Activated CD4-positive, alpha-beta T cell treated with anti-CD3 and anti-CD28 coated beads, Interleukin-2, amount 50 U/mL, for 24 hours (primary cell): ENCODE data around the gene SLC17A7.

Experiments
- DNase-seq, 2 donors: peaks; one replicate each; pipeline ENCODE4 v3.0.0-alpha.2; 2020; ENCODE audit warnings: low read depth in 1 of 2, low spot score in 1 of 2

Gene SLC17A7

DNA sequence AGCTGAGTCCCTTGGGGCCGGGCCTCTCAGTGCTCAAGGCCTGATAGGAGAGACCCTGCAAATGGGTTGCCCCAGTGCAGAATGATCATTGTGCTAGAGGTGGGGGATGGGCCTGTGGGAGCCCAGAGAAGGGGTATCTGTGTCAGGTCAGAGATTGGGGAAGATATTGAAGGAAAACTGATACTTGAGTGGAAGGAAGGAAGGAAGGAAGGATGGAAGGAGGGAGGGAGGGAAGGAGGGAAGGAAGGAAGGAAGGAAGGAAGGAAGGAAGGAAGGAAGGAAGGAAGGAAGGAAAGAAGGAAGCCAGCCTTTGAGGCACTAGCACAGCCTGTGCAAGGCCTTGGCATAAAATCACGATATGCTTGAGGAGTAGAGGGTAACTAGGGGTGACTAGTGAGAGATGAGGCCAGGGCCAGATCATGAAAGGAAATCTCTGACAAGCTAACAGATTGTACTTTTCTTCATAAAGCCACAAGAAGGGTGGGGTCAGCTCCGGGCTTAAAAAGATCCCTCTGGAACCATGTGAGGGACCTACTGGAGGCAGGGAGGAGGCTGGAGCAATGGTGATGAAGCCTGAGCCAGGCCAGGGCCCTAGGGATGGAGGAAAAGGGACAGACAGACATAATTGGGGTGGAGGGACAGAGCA lies 29.5 kb downstream of the SLC17A7 start:
- DNase-seq: no peak

DNA sequence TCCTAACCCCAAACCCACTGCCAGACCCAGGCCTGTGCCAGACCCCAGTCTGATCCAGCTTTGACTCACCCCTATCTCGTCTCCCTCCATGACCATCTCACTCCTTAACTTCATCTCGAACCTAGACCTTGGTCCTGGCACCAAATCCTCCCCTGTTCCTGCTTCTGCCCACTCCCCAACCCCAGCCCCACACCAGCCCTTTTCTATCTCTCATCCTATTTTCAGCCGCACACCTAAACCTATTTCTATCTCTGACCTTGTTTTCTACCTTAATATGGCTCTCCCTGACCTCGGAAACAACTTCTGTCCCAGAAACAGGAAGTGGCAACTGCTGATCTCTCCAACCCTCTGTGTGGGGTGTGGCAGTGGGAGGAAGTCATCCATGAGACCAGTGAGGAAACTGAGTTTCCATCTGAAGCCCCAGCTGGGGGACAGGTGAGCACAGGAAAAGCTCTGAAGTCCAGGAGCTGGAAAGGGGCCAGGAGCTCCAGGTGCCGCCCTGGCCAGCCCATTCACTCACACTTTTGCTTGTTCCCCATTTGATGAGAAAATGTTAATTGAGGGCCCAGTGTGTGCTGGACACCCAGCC lies 31.8 kb downstream of the SLC17A7 start:
- DNase-seq: no peak

DNA sequence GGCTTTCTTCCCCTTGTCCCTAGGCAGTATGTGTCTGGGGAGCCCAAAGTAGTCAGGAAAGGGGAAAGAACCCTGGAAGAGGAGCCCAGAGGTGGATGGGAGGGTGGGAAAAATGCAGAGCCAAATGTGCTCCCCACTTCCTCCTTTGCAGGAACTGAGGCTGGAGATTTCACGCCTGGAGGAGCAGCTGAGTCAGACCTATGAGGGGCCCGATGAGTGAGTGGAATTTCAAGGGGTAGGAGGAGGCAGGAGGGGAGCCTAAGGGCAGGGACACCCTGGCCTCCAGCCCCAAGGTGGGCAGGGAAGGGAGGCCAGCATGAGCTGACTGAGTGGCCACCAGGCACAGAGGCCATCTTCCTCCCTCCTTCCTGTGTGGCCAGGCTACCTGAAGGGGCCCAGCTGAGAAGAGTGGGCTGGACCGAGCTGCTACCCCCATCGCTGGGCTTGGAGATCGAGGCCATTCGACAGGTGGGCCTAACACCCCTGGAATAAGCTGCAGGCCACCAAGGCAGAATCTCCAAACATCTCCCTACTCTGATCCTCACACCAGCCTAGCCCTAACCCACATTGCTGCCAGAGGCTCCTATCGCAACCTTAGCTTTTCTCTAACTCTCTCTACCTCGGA lies 32.4 kb downstream of the SLC17A7 start:
- no peak for DNase-seq

DNA sequence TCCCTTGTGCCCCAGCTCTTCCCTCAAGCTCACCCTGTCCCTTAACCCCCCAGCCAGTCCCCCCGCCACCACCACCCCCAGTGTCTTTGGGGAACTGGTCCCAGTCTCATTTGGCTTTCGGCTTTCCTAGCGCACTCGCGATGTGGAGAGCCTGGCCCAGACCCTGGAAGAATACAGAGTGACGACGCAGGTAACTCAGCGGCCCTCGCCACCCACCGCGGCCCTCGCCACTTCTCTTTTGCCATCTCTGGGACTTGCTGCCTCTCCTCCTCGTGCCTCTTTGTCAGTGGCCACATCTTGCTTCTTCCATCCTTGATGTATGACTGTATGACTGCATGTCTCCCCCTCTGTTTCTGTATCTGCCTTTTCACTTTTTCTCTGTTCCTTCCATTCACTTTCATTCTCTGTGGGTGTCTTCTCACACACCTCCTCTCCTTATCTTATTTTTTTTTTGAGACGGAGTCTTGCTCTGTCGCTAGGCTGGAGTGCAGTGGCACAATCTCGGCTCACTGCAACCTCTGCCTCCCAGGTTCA lies 33.8 kb downstream of the SLC17A7 start:
- DNase-seq: no peak

DNA sequence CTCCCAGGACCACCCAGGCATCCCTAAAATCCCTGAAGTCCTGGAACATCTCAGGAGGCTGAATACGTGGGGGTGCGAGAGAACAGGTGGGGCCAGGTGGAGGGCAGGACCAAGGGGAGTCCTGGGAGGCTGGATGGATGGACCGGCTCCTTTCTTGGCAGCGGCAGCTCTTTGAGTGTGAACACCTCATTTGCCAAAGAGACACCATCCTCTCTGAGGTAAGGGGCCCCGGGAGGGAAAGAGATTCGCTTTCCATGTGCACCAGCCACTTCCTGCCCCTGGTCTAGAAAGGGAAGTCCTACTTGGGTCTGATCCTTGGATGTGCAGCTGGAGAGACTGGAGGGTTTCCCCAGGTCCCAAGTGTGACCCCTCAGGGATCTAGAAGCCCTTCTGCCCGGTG lies 34.2 kb downstream of the SLC17A7 start:
- DNase-seq: no peak

DNA sequence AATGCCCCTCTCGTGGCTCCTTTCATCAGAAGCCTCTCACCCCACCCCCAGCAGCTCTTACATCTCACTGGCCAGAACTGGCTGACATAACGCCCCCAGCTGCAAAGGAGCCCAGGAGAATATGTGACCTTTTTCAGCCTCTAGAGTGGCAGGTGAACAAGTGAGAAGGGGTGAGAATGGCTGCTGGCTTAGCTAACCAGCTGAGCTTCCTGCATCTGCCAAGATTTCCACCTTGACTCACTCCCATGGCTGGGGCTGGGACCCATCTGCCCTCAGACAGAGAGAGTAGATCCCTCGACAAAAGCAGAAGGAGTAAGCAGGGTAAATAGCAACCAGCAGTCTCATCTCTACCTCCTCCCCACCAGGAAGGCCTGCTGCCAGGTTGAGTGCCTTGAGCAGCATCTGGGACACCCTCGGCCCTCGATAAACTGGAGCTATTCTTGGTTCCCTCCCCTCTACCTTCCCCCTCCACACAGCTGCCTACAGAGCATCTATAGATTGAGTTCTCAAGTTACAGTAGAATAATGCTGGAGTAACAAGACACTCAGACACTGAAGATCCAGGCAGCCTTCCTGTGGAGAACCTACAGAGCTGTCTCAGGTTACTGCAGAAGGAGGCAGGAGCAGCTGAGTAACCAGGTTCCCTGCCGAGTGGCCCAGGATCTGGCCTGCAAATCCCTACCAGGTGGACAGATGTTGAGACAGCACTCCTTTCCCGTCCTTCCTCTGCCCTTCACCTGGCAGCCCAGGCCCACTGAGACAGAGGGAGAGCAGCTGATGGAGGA lies 37.7 kb downstream of the SLC17A7 start:
- DNase-seq: no peak

DNA sequence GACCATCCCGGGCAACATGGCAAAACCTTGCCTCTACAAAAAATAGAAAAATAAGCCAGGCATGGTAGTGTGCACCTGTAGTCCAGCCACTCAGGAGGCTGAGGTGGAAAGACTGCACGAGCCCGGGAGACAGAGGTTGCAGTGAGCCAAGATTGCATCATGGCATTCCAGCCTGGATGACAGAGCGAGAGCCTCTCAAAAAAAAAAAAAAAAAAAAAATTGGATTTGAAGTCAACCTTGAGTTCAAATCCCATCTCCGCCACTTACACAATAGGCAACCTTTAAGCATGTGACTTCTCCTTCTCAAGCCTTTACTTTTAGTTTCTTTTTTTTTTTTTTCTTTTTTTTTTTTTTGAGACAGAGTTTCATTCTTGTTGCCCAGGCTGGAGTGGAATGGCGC lies 41.3 kb downstream of the SLC17A7 start:
- DNase-seq: no peak

DNA sequence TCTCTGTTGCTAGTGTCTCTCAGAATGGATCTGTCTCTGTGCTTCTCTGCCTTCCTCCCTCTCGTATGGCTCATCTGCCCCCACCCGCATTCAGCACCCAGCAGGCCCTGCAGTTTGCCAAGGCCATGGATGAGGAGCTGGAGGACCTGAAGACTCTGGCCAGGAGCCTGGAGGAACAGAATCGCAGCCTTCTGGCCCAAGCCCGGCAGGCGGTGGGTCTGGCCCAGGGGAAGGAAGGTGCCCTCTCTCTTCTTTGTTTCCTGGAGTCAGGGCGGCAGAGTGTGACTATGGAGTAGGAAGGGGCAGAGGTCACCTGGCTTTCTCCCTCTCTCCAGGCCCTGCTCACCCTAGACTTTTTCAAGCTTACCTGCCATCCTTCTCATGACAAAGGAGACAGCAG lies 42.4 kb downstream of the SLC17A7 start:
- no peak for DNase-seq

DNA sequence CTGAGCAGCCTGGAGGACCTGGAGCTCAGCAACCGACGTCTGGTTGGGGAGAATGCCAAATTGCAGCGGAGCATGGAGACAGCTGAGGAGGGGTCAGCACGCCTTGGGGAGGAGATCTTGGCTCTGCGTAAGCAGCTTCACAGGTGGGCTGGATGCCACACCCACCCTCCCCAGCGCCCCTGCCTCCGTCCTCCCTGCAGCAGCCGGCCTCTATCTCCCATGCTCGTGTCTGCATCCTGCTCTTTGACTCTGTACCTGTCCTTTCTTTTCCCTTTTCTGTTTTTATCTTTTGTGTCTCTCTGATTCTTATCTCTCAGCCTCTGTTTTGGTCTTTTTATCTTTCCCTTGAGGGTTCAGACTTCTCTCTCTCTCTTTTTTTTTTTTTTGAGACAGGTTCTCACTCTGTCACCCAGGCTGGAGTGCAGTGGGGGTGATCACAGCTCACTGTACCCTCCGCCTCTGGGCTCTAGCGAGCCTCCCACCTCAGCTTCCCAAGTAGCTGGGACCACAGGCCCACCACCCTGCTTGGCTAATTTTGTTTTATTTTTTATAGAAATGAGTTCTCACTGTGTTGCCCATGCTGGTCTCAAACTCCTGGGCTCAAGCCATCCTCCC lies 43.2 kb downstream of the SLC17A7 start:
- DNase-seq: no peak

DNA sequence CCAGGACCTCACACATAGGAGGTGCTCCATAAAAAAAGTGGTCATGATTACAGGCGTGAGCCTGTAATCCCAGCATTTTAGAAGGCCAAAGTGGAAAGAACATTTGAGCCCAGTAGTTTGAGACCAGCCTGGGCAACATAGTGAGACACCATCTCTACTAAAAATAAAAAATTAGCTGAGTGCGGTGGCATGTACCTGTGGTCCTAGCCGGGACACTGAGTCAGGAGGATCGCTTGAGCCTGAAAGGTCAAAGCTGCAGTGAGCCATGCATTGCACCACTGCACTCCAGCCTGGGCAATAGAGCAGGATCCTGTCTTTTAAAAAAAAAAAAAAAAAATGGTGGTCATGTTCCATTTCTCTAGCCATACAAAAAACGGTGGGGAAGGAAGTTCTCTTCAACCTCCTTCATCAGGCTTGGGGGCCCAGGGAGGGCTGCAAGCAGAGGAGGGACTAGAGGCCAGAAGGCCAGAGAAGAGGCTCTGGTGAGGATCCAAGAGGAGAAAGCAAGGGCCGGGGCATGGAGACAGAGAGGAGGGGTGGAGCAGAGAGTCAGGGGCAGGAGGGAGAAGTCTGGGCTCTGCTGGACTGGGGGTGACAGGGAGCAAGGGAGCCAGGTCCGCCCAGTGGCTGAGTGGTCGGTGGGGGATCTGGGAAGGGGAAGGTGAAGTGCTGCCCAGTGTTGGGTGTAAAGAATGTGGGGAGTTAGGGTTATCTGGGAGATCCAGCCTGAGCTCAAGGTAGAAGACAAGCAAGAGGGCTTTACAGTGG lies 44.4 kb downstream of the SLC17A7 start:
- DNase-seq: no peak

DNA sequence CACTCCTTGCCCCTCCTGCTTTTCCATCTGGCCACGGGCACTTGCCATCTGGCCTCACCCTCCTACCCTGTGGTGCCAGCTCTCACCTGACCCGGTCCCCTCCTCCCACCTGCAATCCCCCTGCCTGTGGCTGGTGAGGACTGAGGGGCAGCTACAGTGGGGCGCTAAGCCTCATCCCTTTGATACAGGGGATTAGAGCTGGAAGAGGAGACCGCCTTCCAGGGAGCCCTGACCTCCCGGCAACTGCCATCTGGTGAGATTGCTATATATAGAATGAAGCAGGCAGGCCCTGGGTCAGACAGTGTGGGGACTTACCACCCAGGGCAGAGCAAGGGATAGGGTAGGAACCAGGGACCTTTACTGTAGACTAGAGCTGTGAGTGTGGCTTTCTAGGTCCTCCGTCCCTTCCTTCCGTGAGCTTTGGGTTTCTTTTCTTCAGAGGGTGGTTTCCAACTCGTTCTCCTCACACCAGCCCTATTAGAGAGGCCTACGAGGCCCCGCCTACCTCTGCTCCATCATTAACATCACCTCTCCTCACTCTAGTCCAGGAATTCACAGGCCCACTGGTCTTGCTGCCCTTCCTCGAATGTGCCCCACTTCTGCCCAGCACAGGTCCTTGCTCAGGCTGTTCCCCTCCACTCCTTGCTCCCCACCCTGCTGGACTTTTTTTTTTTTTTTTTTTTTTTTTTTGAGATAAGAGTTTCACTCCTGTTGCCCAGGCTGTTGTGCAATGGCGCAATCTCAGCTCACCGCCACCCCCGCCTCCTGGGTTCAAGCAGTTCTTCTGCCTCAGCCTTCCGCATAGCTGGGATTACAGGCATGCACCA lies 45.5 kb downstream of the SLC17A7 start:
- DNase-seq: no peak

DNA sequence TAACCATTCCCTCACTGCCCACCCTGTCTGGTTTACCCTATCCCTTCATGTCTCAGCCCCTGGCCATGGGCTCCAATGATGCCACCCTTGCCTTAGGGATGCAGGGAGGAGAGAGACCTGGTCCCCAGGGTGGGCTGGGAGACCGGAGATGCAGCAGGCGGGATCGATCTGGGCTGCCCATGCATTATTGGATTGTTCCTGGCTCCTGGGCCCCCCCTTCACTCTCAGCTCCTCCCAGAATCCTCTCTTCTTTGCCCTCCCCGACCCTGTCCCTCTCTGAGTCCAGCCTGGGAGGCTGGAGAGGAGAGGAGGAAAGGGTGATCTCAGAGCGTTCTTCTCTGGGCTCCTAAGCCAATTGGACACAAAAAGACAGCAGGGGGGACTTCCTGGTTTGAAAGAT lies 47.4 kb downstream of the SLC17A7 start:
- no peak for DNase-seq

DNA sequence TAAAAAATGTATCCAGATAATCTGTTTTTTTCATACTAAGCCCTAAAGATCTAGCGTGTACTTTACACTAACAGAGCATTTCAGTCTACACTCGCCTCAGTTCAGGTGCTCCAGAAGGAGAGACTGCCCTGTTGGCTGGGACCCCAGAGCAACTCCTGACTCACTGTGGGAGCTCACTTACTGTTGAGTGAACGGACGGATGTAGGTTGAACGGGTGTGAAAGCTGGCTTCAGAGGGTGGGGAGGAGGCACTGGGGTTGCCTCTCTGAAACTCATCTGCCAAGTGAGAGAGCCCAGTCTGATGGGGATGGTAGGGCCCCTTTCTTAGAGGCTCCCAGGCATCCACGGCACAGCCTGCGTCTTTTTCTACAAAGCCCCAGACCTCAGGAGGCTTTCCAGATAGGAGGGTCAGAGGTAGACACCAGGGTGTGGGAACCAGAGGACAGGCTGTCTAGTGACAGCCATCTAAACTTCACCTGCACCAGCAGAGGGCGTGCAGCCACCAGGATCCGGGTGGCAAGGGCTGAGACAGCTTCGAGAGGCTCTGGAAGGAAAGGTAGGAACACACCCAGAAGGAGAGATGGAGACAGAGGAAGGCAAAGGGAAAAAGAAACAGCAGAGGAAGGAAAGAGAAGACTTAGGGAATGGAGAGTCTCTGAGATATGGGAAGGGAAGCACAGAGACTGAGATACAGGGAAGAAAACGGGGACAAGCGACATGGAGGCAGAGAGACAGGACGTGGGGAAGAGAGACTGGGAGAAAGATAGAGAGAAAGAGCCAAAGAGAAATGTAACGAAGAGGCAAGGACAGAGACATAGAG lies 49.5 kb downstream of the SLC17A7 start:
- peak; percentile 47 to 73 for DNase-seq

DNA sequence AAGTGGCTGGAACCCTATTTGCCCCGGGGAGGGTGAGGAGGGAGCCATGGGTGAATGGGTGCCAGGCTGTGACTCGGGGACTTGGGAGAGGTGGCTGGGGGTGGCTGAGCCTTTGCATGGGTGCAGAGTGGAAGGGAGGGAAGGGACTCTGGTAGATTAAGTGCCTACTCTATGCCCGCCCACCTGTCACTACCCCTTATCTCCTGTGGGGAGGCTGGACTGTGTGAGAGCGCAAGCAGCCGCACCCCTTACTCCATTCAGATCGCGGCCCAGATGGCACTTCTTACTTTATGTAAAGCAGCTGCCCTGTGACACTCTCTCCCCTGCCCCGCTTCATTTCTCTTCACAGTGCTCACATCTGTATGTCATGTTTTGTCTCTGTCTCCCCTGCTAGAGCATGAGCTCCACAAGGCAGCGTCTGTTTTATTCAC lies 50.4 kb downstream of the SLC17A7 start:
- no peak for DNase-seq

DNA sequence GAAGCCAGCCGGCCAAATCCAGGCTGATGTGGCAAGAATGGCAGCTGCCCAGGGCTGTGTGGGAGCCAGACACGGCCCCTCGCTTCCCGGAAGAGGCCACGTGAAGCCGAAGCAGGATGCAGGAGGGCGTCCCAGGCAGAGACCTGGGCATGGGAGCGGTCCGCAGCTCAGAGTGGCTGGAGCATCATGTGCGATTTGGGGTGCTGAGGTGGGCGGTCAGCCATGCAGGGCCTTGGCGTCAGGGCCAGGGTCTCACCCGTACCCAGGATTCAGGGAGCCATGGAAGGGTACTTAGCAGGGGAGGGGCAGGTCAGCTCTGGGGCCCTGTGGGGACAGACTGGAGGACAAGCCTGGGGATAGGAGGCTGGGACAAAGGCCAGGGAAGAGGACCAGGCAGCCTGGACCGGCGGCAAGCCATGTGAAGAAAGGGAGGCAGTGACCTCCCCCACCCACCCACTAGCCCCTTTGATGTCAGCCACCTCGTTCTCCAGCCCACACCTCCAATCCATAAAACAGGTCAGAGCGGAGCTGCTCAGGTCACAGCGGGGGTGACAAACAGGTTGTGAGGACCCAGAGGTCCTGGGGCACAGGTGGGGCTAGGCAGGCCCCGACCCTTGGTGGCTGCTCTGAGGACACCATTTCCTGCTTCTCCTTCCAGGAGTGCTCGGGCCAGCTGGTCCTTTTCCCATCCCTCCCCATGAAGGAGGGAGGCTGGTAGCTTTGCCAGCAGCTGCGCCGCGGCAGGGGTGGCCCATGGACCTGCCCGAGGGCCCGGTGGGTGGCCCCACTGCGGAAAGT lies 51.0 kb downstream of the SLC17A7 start:
- DNase-seq: no peak

DNA sequence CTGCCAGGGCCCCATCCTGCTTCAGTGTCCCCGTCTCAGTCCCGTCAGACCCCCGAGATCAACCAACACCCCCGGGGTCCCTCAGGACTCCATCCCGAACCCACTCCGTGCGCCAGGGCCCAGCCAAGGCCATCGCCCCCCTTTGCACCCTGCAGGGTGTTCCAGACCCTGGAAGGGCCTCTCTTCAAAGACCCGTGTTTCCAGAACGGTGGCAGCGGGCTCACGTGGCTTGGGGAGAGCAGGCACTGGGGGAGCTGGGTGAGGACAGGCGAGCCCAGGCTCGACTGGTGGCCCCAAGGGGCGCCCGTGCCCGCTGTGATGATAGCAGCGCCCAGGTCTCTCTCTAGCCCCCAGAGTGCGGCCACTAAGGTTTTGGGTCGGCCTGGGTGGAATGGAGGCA lies 51.9 kb downstream of the SLC17A7 start:
- no peak for DNase-seq

DNA sequence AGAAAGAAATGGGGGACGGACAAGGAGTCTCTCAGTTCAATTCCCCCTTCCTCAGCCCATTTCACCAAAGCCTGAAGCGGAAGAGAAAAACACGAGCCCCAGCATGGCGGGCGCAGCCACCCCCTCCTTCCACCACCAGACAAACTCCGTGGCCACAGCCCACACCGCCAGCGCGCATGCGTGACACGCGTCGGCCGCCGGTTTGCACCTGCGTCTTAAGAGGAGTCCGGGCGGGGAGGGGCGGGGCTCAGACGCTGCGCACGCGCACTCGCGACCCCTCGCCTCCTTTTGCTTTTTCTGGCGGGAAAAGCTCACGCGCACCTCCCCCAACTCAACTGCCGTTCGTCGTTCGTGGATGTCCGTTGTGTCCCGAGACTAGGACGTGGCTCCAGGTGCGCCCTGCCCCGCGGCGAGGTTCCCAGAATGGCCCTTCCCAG lies 53.4 kb downstream of the SLC17A7 start, which contains the start of gene KASH5:
KASH5 (plus strand) TSS at position 314 of the 437 bp plus-strand sequence. CDS start 2,635 bp downstream, outside the sequence.
- DNase-seq: peak; percentile 53 to 90

DNA sequence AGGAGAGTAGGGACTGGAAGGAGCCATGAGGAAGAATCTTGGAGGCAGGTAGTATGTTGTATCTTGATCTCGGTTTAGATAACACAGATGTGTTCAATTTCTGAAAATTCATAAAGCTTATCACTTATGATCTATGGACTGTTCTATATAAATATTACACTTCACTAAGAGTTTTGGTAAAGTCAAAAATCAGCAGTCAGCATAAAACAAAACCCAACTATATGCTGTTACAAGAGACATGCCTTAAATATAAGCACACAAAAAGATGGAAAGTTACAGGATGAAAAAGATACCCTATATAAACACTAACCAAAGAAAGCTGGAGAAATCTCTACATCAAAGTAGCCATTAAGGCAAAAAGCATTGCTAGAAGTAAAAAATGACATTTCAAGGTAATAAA lies 57.7 kb downstream of the SLC17A7 start:
- DNase-seq: no peak
